PC-9 (cell line): ENCODE data around the gene BUD13.

Experiments used
- EZH2 ChIP-seq: fragments of 200-600 bp; sonication (generic); IDR thresholded peaks from 2 replicates; pipeline ENCODE4 v1.8.0; 2017; ENCODE audit warnings: antibody characterized with exemption, low read depth
- TF ChIP-seq, protein P1 (sequence below): fragments of 200-600 bp; sonication (generic); conservative IDR thresholded peaks from 2 replicates; pipeline ENCODE4 v1.6.1; 2017; ENCODE audit warnings: mixed run types, antibody characterized with exemption, mild to moderate bottlenecking, moderate library complexity

- TF ChIP-seq, protein P1, sequence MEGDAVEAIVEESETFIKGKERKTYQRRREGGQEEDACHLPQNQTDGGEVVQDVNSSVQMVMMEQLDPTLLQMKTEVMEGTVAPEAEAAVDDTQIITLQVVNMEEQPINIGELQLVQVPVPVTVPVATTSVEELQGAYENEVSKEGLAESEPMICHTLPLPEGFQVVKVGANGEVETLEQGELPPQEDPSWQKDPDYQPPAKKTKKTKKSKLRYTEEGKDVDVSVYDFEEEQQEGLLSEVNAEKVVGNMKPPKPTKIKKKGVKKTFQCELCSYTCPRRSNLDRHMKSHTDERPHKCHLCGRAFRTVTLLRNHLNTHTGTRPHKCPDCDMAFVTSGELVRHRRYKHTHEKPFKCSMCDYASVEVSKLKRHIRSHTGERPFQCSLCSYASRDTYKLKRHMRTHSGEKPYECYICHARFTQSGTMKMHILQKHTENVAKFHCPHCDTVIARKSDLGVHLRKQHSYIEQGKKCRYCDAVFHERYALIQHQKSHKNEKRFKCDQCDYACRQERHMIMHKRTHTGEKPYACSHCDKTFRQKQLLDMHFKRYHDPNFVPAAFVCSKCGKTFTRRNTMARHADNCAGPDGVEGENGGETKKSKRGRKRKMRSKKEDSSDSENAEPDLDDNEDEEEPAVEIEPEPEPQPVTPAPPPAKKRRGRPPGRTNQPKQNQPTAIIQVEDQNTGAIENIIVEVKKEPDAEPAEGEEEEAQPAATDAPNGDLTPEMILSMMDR: no peak
- no peak for TF ChIP-seq EZH2
Observed at GRCh38 chr11:116707161-116707629, 65.6 kb downstream of the BUD13 start.
